ENCODE measurements around the gene KEL.

The KEL gene

GRCh38 chr7:142904128-142904527, 58.0 kb downstream of the KEL start:
- no peak for DNase-seq (ENCODE audit: low spot score)
- Histone ChIP-seq H2BK120ac (ENCODE audit: low read depth, low read length) (no peak overlapping the region), H4K91ac (ENCODE audit: low read depth, low read length, poor library complexity) (no peak overlapping the region), H2BK12ac (ENCODE audit: low read length) (no peak overlapping the region), H3K36me3 (replicated peaks in 1 of 2; ENCODE audit: control insufficient read depth in 2 of 2, insufficient read depth in 2 of 2, low read length in 2 of 2) (no peaks in the 10 kb centered on the region), H3K79me1 (ENCODE audit: low read depth, low read length) (no peaks in the 10 kb centered on the region), H3K27me3 (ENCODE audit: control insufficient read depth in 3 of 3, insufficient read depth in 3 of 3, low read depth in 1 of 3, low read length in 3 of 3) (no peaks in the 10 kb centered on the region), H2BK15ac (ENCODE audit: low read length) (no peak overlapping the region), H2AK5ac (ENCODE audit: low read depth, low read length) (no peak overlapping the region), H3K4me3 (ENCODE audit: low read length in 2 of 2) (no peak overlapping the region), H3K18ac (ENCODE audit: low read length) (no peak overlapping the region), H3K4ac (ENCODE audit: low read length) (no peak overlapping the region), H3K14ac (ENCODE audit: low read length) (no peak overlapping the region), H3K27ac (replicated peaks; ENCODE audit: low read length) (no peak overlapping the region), H3K9me3 (replicated peaks in 1 of 2; ENCODE audit: control insufficient read depth in 2 of 2, insufficient read depth in 1 of 2, low read depth in 1 of 2, low read length in 2 of 2) (peaks cover 0 to 2% of the 10 kb centered on the region in 2 donors), H3K9ac (ENCODE audit: low read depth, low read length, poor library complexity) (no peak overlapping the region), H3K4me1 (ENCODE audit: control insufficient read depth in 2 of 2, insufficient read depth in 1 of 2, low read depth in 1 of 2, low read length in 2 of 2) (peaks cover 0 to 4% of the 10 kb centered on the region in 2 donors), H2AFZ (ENCODE audit: low read length) (no peak overlapping the region), H2BK5ac (ENCODE audit: low read length) (no peak overlapping the region), H4K8ac (ENCODE audit: low read depth, low read length) (no peak overlapping the region), H3K23ac (ENCODE audit: low read depth, low read length, poor library complexity) (no peak overlapping the region), H3K4me2 (ENCODE audit: insufficient read depth, low read length, poor library complexity, severe bottlenecking) (no peak overlapping the region)

- Histone ChIP-seq H2BK15ac (ENCODE audit: low read length) (no peak overlapping the region), H3K18ac (ENCODE audit: low read length) (no peak overlapping the region), H2AFZ (ENCODE audit: low read length) (no peak overlapping the region), H4K8ac (ENCODE audit: low read depth, low read length) (no peak overlapping the region), H3K4me1 (ENCODE audit: control insufficient read depth in 2 of 2, insufficient read depth in 1 of 2, low read depth in 1 of 2, low read length in 2 of 2) (peaks cover 0 to 6% of the 10 kb centered on the region in 2 donors), H3K4me3 (ENCODE audit: low read length in 2 of 2) (no peak overlapping the region), H2BK12ac (ENCODE audit: low read length) (no peak overlapping the region), H3K23ac (ENCODE audit: low read depth, low read length, poor library complexity) (no peak overlapping the region), H3K4me2 (ENCODE audit: insufficient read depth, low read length, poor library complexity, severe bottlenecking) (no peak overlapping the region), H3K79me1 (ENCODE audit: low read depth, low read length) (no peaks in the 10 kb centered on the region), H3K27ac (replicated peaks; ENCODE audit: low read length) (no peak overlapping the region), H3K4ac (ENCODE audit: low read length) (no peak overlapping the region), H2BK5ac (ENCODE audit: low read length) (no peak overlapping the region), H3K9ac (ENCODE audit: low read depth, low read length, poor library complexity) (no peak overlapping the region), H2BK120ac (ENCODE audit: low read depth, low read length) (no peak overlapping the region), H3K9me3 (replicated peaks in 1 of 2; ENCODE audit: control insufficient read depth in 2 of 2, insufficient read depth in 1 of 2, low read depth in 1 of 2, low read length in 2 of 2) (peaks cover 0 to 1% of the 10 kb centered on the region in 2 donors), H2AK5ac (ENCODE audit: low read depth, low read length) (no peak overlapping the region), H3K27me3 (ENCODE audit: control insufficient read depth in 3 of 3, insufficient read depth in 3 of 3, low read depth in 1 of 3, low read length in 3 of 3) (no peaks in the 10 kb centered on the region), H4K91ac (ENCODE audit: low read depth, low read length, poor library complexity) (no peak overlapping the region), H3K14ac (ENCODE audit: low read length) (no peak overlapping the region), H3K36me3 (replicated peaks in 1 of 2; ENCODE audit: control insufficient read depth in 2 of 2, insufficient read depth in 2 of 2, low read length in 2 of 2) (no peaks in the 10 kb centered on the region)
- WGBS, 2 donors (ENCODE audit: extremely low coverage in 2 of 2, insufficient read length in 2 of 2, insufficient replicate concordance in 1 of 2), result no CpG with 5 or more reads among the region's 15 CpGs
- no peak for DNase-seq (ENCODE audit: low spot score)
Observed at GRCh38 chr7:142901426-142902259, 60.5 kb downstream of the KEL start.

- no peak overlapping the region for H3K9ac ChIP-seq (ENCODE audit: low read depth, low read length, poor library complexity)
- no peak overlapping the region for H2AFZ ChIP-seq (ENCODE audit: low read length)
- H3K36me3 ChIP-seq (replicated peaks in 1 of 2; ENCODE audit: control insufficient read depth in 2 of 2, insufficient read depth in 2 of 2, low read length in 2 of 2), result no peaks in the 10 kb centered on the region
- no peak overlapping the region for H2AK5ac ChIP-seq (ENCODE audit: low read depth, low read length)
- no peak overlapping the region for H3K4me3 ChIP-seq (ENCODE audit: low read length in 2 of 2)
- H3K23ac ChIP-seq (ENCODE audit: low read depth, low read length, poor library complexity), result no peak overlapping the region
- no peaks in the 10 kb centered on the region for H3K27me3 ChIP-seq (ENCODE audit: control insufficient read depth in 3 of 3, insufficient read depth in 3 of 3, low read depth in 1 of 3, low read length in 3 of 3)
- no peak for DNase-seq (ENCODE audit: low spot score)
- no peaks in the 10 kb centered on the region for H3K9me3 ChIP-seq (replicated peaks in 1 of 2; ENCODE audit: control insufficient read depth in 2 of 2, insufficient read depth in 1 of 2, low read depth in 1 of 2, low read length in 2 of 2)
- no peak overlapping the region for H2BK12ac ChIP-seq (ENCODE audit: low read length)
- H2BK15ac ChIP-seq (ENCODE audit: low read length), result no peak overlapping the region
- no peak overlapping the region for H4K8ac ChIP-seq (ENCODE audit: low read depth, low read length)
- no peak overlapping the region for H3K4me2 ChIP-seq (ENCODE audit: insufficient read depth, low read length, poor library complexity, severe bottlenecking)
- no peaks in the 10 kb centered on the region for H3K79me1 ChIP-seq (ENCODE audit: low read depth, low read length)
- no CpG with 5 or more reads among the region's 3 CpGs for WGBS, 2 donors (ENCODE audit: extremely low coverage in 2 of 2, insufficient read length in 2 of 2, insufficient replicate concordance in 1 of 2)
- H3K14ac ChIP-seq (ENCODE audit: low read length), result no peak overlapping the region
- peaks cover 0 to 6% of the 10 kb centered on the region in 2 donors for H3K4me1 ChIP-seq (ENCODE audit: control insufficient read depth in 2 of 2, insufficient read depth in 1 of 2, low read depth in 1 of 2, low read length in 2 of 2)
- no peak overlapping the region for H3K18ac ChIP-seq (ENCODE audit: low read length)
- no peak overlapping the region for H2BK5ac ChIP-seq (ENCODE audit: low read length)
- no peak overlapping the region for H3K4ac ChIP-seq (ENCODE audit: low read length)
- H3K27ac ChIP-seq (replicated peaks; ENCODE audit: low read length), result no peak overlapping the region
- H2BK120ac ChIP-seq (ENCODE audit: low read depth, low read length), result no peak overlapping the region
- no peak overlapping the region for H4K91ac ChIP-seq (ENCODE audit: low read depth, low read length, poor library complexity)
Observed at GRCh38 chr7:142899661-142900060, 62.5 kb downstream of the KEL start.

GRCh38 chr7:142898377-142899170, 63.6 kb downstream of the KEL start:
- Histone ChIP-seq H3K4me3 (ENCODE audit: low read length in 2 of 2) (no peak overlapping the region), H2BK120ac (ENCODE audit: low read depth, low read length) (no peak overlapping the region), H2BK15ac (ENCODE audit: low read length) (no peak overlapping the region), H3K9ac (ENCODE audit: low read depth, low read length, poor library complexity) (no peak overlapping the region), H3K4me2 (ENCODE audit: insufficient read depth, low read length, poor library complexity, severe bottlenecking) (no peak overlapping the region), H2BK5ac (ENCODE audit: low read length) (no peak overlapping the region), H3K36me3 (replicated peaks in 1 of 2; ENCODE audit: control insufficient read depth in 2 of 2, insufficient read depth in 2 of 2, low read length in 2 of 2) (no peaks in the 10 kb centered on the region), H2BK12ac (ENCODE audit: low read length) (no peak overlapping the region), H4K91ac (ENCODE audit: low read depth, low read length, poor library complexity) (no peak overlapping the region), H4K8ac (ENCODE audit: low read depth, low read length) (no peak overlapping the region), H3K79me1 (ENCODE audit: low read depth, low read length) (no peaks in the 10 kb centered on the region), H3K23ac (ENCODE audit: low read depth, low read length, poor library complexity) (no peak overlapping the region), H3K9me3 (replicated peaks in 1 of 2; ENCODE audit: control insufficient read depth in 2 of 2, insufficient read depth in 1 of 2, low read depth in 1 of 2, low read length in 2 of 2) (no peaks in the 10 kb centered on the region), H2AK5ac (ENCODE audit: low read depth, low read length) (no peak overlapping the region), H3K14ac (ENCODE audit: low read length) (no peak overlapping the region), H3K27ac (replicated peaks; ENCODE audit: low read length) (no peak overlapping the region), H3K27me3 (ENCODE audit: control insufficient read depth in 3 of 3, insufficient read depth in 3 of 3, low read depth in 1 of 3, low read length in 3 of 3) (no peaks in the 10 kb centered on the region), H3K18ac (ENCODE audit: low read length) (no peak overlapping the region), H2AFZ (ENCODE audit: low read length) (no peak overlapping the region), H3K4me1 (ENCODE audit: control insufficient read depth in 2 of 2, insufficient read depth in 1 of 2, low read depth in 1 of 2, low read length in 2 of 2) (peaks cover 0 to 6% of the 10 kb centered on the region in 2 donors), H3K4ac (ENCODE audit: low read length) (no peak overlapping the region)
- DNase-seq (ENCODE audit: low spot score), result no peak
- WGBS, 2 donors (ENCODE audit: extremely low coverage in 2 of 2, insufficient read length in 2 of 2, insufficient replicate concordance in 1 of 2), result no CpG with 5 or more reads among the region's 3 CpGs
